GM21786 (cell line): ENCODE data around the gene ABCA10.

Source experiments
- ATAC-seq: cut with Tn5 transposase; IDR thresholded peaks from one replicate; pipeline ENCODE4 v1.9.1; 2021; ENCODE audit not compliant: unreplicated experiment

ABCA10 gene

DNA sequence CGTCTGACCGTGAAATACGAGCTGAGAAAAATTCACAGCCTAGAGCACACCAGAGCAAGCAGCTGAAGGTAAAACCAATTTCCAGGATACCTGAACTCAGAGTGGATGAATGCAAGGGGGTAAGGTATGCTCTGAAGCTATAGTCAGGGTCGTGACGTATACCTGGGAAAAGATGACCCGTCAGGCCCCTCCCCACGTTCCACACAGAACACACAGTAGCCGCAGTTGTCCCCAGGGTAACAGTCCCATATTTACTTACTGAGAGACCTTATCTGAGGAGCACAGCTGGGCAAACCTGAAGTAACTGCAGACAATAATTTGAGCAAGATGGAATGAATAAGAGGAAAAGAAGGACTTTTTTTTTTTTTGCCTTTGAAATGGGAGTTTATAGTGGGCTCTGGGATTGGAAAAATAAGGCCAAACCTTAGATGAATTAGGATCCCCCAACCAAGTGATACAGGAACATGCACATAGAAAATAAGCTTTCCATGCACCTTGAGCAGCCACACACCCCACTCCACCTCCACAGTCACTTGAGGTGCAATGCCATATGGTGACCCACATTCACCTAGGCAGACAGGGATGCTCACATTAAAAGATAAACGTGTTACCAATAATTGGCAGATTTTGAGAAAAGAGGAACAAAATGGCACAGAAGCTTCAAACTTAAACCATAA is 124.9 kb downstream of the ABCA10 start:
- ATAC-seq = no peak

DNA sequence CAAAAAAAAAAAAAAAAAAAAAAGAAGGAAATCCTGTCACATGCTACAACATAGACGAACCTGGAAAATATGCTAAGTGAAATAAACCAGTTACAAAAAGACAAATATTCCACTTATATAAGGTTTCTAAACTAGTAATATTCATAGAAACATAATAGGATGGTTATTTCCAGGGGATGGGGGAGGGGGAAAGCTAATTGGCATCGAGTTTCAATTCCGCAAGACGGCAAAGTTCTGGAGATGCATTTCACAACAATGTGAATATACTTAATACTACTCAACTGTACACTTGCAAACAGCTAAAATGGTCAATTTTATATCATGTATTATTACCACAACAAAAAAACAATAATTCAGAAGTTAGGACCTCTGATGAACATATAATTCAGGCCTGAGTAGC is 130.0 kb downstream of the ABCA10 start:
- ATAC-seq = no peak
